HG03039 (cell line): ENCODE measurements around the gene MVP.
A peak's percentile ranks its signal among the peaks of the same experiment; 100 is the strongest.

Source experiments
- ATAC-seq: cut with Tn5 transposase; IDR thresholded peaks from one replicate; pipeline ENCODE4 v1.9.1; 2021; ENCODE audit warnings: mild to moderate bottlenecking, moderate library complexity; ENCODE audit not compliant: unreplicated experiment

The MVP gene

GRCh38 chr16:29804020-29804419 lies 16.2 kb upstream of the MVP start:
- no peak for ATAC-seq

- ATAC-seq = no peak
Measured at GRCh38 chr16:29804455-29805231, 15.6 kb upstream of the MVP start.

GRCh38 chr16:29805232-29806098 lies 14.8 kb upstream of the MVP start:
- ATAC-seq = peak; percentile 47

- ATAC-seq = no peak
Measured at GRCh38 chr16:29806099-29806579, 14.1 kb upstream of the MVP start, which contains the start of gene MAZ. MAZ (plus strand) TSS chr16:29806529; CDS start chr16:29806702, 173 bp downstream.

- no peak for ATAC-seq
Measured at GRCh38 chr16:29806641-29807425, 13.4 kb upstream of the MVP start.

GRCh38 chr16:29807426-29808218 lies 12.6 kb upstream of the MVP start:
- no peak for ATAC-seq

- no peak for ATAC-seq
Measured at GRCh38 chr16:29808219-29808900, 11.9 kb upstream of the MVP start.

GRCh38 chr16:29809031-29809747 lies 11.1 kb upstream of the MVP start:
- ATAC-seq = no peak

GRCh38 chr16:29809850-29810698 lies 10.2 kb upstream of the MVP start:
- ATAC-seq = no peak

- no peak for ATAC-seq
Measured at GRCh38 chr16:29810699-29811169, 9.5 kb upstream of the MVP start.

GRCh38 chr16:29811170-29811895 lies 8.9 kb upstream of the MVP start:
- ATAC-seq = peak; percentile 35

- ATAC-seq = no peak
Measured at GRCh38 chr16:29811896-29812665, 8.2 kb upstream of the MVP start, which contains the start of gene PRRT2. PRRT2 (plus strand) TSS chr16:29812193; CDS start chr16:29813055, 862 bp downstream.

GRCh38 chr16:29812754-29813643 lies 7.3 kb upstream of the MVP start:
- ATAC-seq = no peak

GRCh38 chr16:29813644-29814562 lies 6.4 kb upstream of the MVP start:
- no peak for ATAC-seq
